ENCODE measurements around the gene ZMYND10.

GRCh38 chr3:50375258-50375931 is 29.9 kb upstream of the ZMYND10 start:
- no peak for TF ChIP-seq POLR2A (IDR thresholded peaks at IDR 0.05; ENCODE audit: low read depth, low read length)
- no peak for TF ChIP-seq SPI1 (IDR thresholded peaks at IDR 0.05; ENCODE audit: low read depth, low read length)
- TF ChIP-seq POLR2AphosphoS5 (IDR thresholded peaks at IDR 0.05; ENCODE audit: low read depth, low read length) = no peak
- TF ChIP-seq TAF1 (IDR thresholded peaks at IDR 0.05; ENCODE audit: low read depth, low read length) = no peak
- no peak for TF ChIP-seq PAX5 (IDR thresholded peaks at IDR 0.05; ENCODE audit: insufficient read depth, low read length, severe bottlenecking)
- no peak for TF ChIP-seq POU2F2 (IDR thresholded peaks at IDR 0.05; ENCODE audit: low read depth, low read length)

Measured in GM12891 (cell line).